ENCODE data around the gene SVBP.

SVBP gene

GRCh38 chr1:42797979-42798378 lies 19.2 kb downstream of the SVBP start:
- no peak for DNase-seq

GRCh38 chr1:42797414-42797813 lies 19.8 kb downstream of the SVBP start:
- DNase-seq, result no peak

GRCh38 chr1:42793824-42794223 lies 23.4 kb downstream of the SVBP start:
- DNase-seq, result no peak

GRCh38 chr1:42788021-42788420 lies 29.2 kb downstream of the SVBP start:
- DNase-seq, result no peak

- no peak for DNase-seq
Observed at GRCh38 chr1:42786097-42786496, 31.1 kb downstream of the SVBP start.

- peak; percentile 55 for DNase-seq
Observed at GRCh38 chr1:42784946-42785693, 32.1 kb downstream of the SVBP start, which contains the start of gene TMEM269. Gene TMEM269, plus strand, starts transcription at chr1:42784991. Its CDS starts 4,903 bp downstream, at chr1:42789894.

GRCh38 chr1:42784547-42784945 lies 32.7 kb downstream of the SVBP start:
- DNase-seq, result no peak

GRCh38 chr1:42783092-42783491 lies 34.1 kb downstream of the SVBP start:
- DNase-seq, result no peak

GRCh38 chr1:42780176-42780575 lies 37.0 kb downstream of the SVBP start:
- no peak for DNase-seq

- no peak for DNase-seq
Observed at GRCh38 chr1:42779725-42780124, 37.5 kb downstream of the SVBP start.

- DNase-seq, result peak; percentile 35
Observed at GRCh38 chr1:42777852-42778251, 39.3 kb downstream of the SVBP start.

GRCh38 chr1:42776502-42776901 lies 40.7 kb downstream of the SVBP start:
- no peak for DNase-seq

GRCh38 chr1:42774928-42775526 lies 42.2 kb downstream of the SVBP start:
- DNase-seq, result no peak

GRCh38 chr1:42773420-42773819 lies 43.8 kb downstream of the SVBP start:
- DNase-seq, result no peak

- no peak for DNase-seq
Observed at GRCh38 chr1:42769811-42770210, 47.4 kb downstream of the SVBP start.

- no peak for DNase-seq
Observed at GRCh38 chr1:42768172-42768571, 49.0 kb downstream of the SVBP start.

GRCh38 chr1:42767510-42768000 lies 49.6 kb downstream of the SVBP start:
- DNase-seq, result no peak

- peak; percentile 100 for DNase-seq
Observed at GRCh38 chr1:42766741-42767509, 50.3 kb downstream of the SVBP start, which contains the start of the genes C1orf50 and P3H1. Gene C1orf50, plus strand, starts transcription at chr1:42767249. Its CDS starts 63 bp downstream, at chr1:42767312. Gene P3H1, minus strand, starts transcription at chr1:42767028. Its CDS starts 57 bp downstream, at chr1:42766971.

GRCh38 chr1:42765832-42766740 lies 51.1 kb downstream of the SVBP start:
- peak; percentile 79 for DNase-seq

GRCh38 chr1:42765269-42765668 lies 51.9 kb downstream of the SVBP start:
- DNase-seq, result no peak

- no peak for DNase-seq
Observed at GRCh38 chr1:42762269-42762668, 54.9 kb downstream of the SVBP start.

GRCh38 chr1:42761567-42761966 lies 55.6 kb downstream of the SVBP start:
- no peak for DNase-seq

Measured in femur (tissue), 1 donor.